ENCODE data around the gene CLIP2.
"Not testable (repeated sequence)": the region's sequence is repeated elsewhere in the genome, so short reads cannot be mapped to it uniquely, and the experiment has no call there.

Gene CLIP2

DNA sequence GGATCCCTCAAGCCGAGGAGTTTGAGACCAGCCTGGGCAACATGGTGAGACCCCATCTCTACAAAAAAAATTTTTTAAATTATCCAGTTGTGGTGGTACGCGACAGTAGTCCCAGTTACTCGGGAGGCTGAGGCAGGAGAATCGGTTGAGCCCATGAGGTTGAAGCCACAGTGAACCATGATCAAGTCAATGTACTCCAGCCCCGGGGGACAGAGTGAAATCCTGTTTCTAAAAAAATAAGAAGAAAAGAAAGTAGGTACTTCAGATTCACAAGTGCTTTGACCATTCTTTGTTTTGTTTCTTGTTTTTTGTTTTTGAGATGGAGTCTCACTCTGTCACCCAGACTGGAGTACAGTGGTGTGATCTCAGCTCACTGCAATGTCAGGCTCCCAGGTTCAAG lies 33.7 kb upstream of the CLIP2 start:
- Histone ChIP-seq H3K4me1 (ENCODE audit: control insufficient read depth, insufficient read depth, low read length, poor library complexity, severe bottlenecking) (peaks cover 13% of the 10 kb centered on the region), H3K36me3 (ENCODE audit: control insufficient read depth, insufficient read depth, low read length) (peaks cover 20% of the 10 kb centered on the region), H3K4me3 (ENCODE audit: extremely low read depth, insufficient read depth, low read length, poor library complexity, severe bottlenecking) (peak overlapping the region; percentile 70)
- 98 to 100% methylated on average over 5 of the region's 6 CpGs for WGBS, 2 experiments (ENCODE audit: insufficient coverage in 2 of 2)
- H3K9me3 ChIP-seq (ENCODE audit: control insufficient read depth, low read length); H3K27ac ChIP-seq (ENCODE audit: low read depth, low read length, severe bottlenecking): not testable (repeated sequence)

DNA sequence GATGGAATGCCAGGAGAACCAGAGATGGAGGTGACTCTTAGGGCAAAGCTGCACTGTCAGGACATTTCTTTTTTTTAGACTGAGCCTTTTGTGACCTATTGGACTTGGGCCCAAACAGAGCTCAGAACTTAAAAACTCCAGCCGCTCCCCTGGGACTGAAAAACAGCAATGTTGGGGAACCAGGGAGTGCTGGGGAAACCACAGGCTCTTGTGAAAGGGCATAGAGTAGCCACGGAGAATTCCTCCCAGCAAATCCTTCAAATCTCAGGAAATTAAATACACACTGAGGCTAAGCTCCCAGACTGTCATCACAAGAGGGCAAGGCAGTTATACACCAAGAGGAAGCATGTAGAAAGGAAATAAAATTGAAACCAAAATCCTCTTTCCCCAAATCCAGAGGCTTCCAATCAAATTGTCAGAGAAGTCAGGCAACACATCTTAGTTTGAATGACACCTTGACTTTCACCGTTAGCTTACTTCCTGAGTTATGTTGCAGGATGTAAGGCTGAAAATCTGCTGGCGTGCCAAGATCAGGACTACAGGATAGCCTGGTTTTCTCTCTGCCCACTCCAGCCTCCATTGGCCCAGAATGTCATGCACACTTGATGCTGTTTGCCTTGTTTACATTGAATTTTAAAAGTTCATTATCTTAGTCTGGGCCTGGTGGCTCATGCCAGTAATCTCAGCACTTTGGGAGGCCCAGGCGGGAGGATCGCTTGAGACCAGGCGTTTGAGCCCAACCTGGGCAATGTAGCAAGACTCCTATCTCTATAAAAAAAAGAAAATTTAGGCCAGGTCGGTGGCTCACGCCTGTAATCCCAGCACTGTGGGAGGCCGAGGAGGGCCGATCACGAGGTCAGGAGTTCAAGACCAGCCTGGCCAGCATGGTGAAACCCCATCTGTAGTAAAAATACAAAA lies 32.5 kb upstream of the CLIP2 start:
- Histone ChIP-seq H3K4me3 (ENCODE audit: extremely low read depth, insufficient read depth, low read length, poor library complexity, severe bottlenecking) (no peak overlapping the region), H3K27ac (ENCODE audit: low read depth, low read length, severe bottlenecking) (no peak overlapping the region), H3K4me1 (ENCODE audit: control insufficient read depth, insufficient read depth, low read length, poor library complexity, severe bottlenecking) (peaks cover 13% of the 10 kb centered on the region), H3K36me3 (ENCODE audit: control insufficient read depth, insufficient read depth, low read length) (peaks cover 10% of the 10 kb centered on the region), H3K9me3 (ENCODE audit: control insufficient read depth, low read length) (no peaks in the 10 kb centered on the region)
- 91 to 96% methylated on average over 6 to 11 of the region's 12 CpGs for WGBS, 2 experiments (ENCODE audit: insufficient coverage in 2 of 2)

DNA sequence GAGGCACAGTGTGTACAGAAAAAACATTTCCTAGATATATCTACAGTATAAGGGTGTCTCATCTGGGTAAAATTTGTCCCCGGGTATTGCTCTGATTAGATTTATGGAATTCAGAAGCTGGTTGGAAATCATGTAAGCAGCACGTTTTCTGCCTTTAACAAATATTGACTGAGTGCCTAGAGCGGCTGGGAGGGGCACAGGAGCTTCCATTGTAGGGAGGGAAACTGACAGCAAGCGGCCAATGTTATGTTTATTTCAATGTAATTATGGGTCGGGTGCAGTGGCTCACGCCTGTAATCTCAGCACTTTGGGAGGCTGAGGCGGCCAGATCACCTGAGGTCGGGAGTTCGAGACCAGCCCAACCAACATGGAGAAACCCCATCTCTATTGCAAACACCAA lies 30.6 kb upstream of the CLIP2 start:
- WGBS, 2 experiments (ENCODE audit: insufficient coverage in 2 of 2), result 77 to 92% methylated on average over 5 to 6 of the region's 9 CpGs
- H3K4me1 ChIP-seq (ENCODE audit: control insufficient read depth, insufficient read depth, low read length, poor library complexity, severe bottlenecking), result peaks cover 16% of the 10 kb centered on the region
- no peak overlapping the region for H3K4me3 ChIP-seq (ENCODE audit: extremely low read depth, insufficient read depth, low read length, poor library complexity, severe bottlenecking)
- no peaks in the 10 kb centered on the region for H3K36me3 ChIP-seq (ENCODE audit: control insufficient read depth, insufficient read depth, low read length)
- H3K9me3 ChIP-seq (ENCODE audit: control insufficient read depth, low read length), result no peaks in the 10 kb centered on the region
- no peak overlapping the region for H3K27ac ChIP-seq (ENCODE audit: low read depth, low read length, severe bottlenecking)

DNA sequence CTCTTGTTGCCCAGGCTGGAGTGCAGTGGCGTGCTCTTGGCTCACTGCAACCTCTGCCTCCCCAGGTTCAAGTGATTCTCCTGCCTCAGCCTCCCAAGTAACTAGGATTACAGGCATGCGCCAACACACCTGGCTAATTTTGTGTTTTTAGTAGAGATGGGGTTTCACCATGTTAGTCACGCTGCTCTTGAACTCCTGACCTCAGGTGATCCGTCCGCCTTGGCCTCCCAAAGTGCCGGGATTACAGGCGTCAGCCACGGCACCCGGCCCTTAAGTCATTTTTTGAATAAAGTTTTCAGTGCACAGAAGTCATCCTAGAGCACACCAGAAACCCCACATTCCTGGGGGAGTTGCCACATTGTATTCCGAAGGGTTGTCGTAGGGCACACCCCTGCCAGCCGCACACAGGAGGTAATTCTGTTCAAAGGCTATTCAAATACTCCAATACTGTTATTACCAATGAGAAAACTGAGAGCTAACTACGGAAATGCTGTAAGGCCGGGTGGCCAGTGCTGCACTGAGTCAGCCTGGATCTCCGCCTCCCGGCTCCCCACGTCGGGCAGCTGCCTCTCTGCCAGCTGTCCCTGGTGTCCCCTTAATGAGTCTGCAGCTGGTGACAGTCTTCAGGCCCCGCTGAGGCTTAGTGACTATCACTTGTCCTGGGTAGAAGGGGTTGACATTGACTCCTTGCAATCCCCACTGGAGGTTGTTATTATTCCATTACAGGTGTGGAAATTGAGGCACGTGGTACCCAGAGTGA lies 26.4 kb upstream of the CLIP2 start:
- WGBS, 2 experiments (ENCODE audit: insufficient coverage in 2 of 2), result 87 to 91% methylated on average over 17 to 18 of the region's 20 CpGs
- no peak overlapping the region for H3K27ac ChIP-seq (ENCODE audit: low read depth, low read length, severe bottlenecking)
- H3K36me3 ChIP-seq (ENCODE audit: control insufficient read depth, insufficient read depth, low read length), result no peaks in the 10 kb centered on the region
- no peaks in the 10 kb centered on the region for H3K9me3 ChIP-seq (ENCODE audit: control insufficient read depth, low read length)
- H3K4me1 ChIP-seq (ENCODE audit: control insufficient read depth, insufficient read depth, low read length, poor library complexity, severe bottlenecking), result peaks cover 27% of the 10 kb centered on the region
- H3K4me3 ChIP-seq (ENCODE audit: extremely low read depth, insufficient read depth, low read length, poor library complexity, severe bottlenecking), result no peak overlapping the region

DNA sequence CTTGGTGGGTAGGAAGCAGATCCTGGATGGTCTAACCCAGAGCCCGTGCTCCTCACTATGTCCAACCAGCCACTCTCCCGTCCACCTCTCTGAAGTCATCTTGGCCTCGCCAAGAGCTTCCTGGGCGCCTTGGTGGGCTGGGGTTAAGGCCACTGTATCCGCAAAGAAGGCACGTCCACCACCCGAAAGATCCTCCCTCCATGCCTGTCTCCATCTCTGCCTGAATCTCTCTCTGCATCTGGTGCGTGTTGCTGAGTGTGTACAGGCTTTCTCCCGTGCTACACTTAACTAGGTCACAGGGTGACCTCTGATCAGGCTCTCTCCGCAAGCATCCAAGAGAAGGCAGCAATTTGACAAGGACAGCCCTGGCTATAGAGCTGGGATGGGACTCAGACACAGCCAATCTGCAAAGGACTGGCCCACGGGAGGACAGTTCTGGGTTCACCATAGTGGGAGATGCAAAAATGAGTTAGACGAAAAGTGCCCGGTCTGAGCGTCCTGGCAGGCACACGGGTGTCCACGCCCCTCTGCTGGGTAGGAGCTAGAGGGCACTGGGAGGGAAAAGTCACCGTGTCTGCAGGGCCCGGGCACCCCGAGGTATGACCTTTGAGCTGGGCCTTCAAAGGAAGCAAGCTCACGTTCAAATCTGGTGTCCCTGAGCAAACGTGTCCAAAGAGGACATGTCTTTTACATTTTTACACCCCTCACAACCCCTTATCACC lies 25.6 kb upstream of the CLIP2 start:
- Histone ChIP-seq H3K4me1 (ENCODE audit: control insufficient read depth, insufficient read depth, low read length, poor library complexity, severe bottlenecking) (peaks cover 29% of the 10 kb centered on the region), H3K36me3 (ENCODE audit: control insufficient read depth, insufficient read depth, low read length) (no peaks in the 10 kb centered on the region), H3K9me3 (ENCODE audit: control insufficient read depth, low read length) (no peaks in the 10 kb centered on the region), H3K27ac (ENCODE audit: low read depth, low read length, severe bottlenecking) (no peak overlapping the region), H3K4me3 (ENCODE audit: extremely low read depth, insufficient read depth, low read length, poor library complexity, severe bottlenecking) (no peak overlapping the region)
- 91 to 94% methylated on average over 15 to 21 of the region's 21 CpGs for WGBS, 2 experiments (ENCODE audit: insufficient coverage in 2 of 2)

DNA sequence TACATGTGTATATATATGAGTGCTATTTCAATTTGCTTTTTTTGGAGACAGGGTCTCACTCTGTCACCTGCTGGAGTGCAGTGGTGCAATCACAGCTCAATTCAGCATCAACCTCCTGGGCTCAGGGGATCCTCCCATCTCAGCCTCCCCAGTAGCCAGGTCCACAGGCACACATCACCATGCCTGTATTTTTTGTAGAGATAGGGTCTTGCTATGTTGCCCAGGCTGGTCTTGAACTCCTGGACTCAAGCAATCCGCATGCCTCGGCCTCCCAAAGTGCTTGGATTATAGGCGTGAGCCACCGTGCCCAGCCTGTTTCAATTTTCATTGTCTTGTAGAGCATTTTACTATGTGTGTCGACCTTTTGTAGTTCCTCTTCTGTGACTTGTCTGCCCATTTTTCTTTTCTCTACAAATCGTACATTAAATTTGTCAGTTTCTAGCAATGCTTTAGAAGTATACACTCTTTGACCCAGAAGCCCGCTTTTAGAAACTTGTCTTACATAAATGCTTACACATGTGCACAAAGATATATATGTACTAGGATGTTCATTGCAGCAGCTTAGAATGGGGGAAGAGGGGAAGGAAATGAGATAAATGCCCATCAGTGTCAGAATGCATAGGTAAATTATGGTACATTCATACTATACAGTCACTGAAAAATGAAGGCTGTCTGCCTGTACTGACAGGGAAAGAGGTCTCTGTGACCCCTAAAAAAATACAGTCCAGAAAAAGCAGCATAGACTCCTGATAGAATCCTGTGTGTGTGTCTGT lies 22.8 kb upstream of the CLIP2 start:
- Histone ChIP-seq H3K4me1 (ENCODE audit: control insufficient read depth, insufficient read depth, low read length, poor library complexity, severe bottlenecking) (peaks cover 37% of the 10 kb centered on the region), H3K9me3 (ENCODE audit: control insufficient read depth, low read length) (no peaks in the 10 kb centered on the region), H3K36me3 (ENCODE audit: control insufficient read depth, insufficient read depth, low read length) (no peaks in the 10 kb centered on the region), H3K4me3 (ENCODE audit: extremely low read depth, insufficient read depth, low read length, poor library complexity, severe bottlenecking) (no peak overlapping the region), H3K27ac (ENCODE audit: low read depth, low read length, severe bottlenecking) (no peak overlapping the region)
- WGBS, 2 experiments (ENCODE audit: insufficient coverage in 2 of 2), result 90 to 93% methylated on average over 5 to 6 of the region's 7 CpGs

DNA sequence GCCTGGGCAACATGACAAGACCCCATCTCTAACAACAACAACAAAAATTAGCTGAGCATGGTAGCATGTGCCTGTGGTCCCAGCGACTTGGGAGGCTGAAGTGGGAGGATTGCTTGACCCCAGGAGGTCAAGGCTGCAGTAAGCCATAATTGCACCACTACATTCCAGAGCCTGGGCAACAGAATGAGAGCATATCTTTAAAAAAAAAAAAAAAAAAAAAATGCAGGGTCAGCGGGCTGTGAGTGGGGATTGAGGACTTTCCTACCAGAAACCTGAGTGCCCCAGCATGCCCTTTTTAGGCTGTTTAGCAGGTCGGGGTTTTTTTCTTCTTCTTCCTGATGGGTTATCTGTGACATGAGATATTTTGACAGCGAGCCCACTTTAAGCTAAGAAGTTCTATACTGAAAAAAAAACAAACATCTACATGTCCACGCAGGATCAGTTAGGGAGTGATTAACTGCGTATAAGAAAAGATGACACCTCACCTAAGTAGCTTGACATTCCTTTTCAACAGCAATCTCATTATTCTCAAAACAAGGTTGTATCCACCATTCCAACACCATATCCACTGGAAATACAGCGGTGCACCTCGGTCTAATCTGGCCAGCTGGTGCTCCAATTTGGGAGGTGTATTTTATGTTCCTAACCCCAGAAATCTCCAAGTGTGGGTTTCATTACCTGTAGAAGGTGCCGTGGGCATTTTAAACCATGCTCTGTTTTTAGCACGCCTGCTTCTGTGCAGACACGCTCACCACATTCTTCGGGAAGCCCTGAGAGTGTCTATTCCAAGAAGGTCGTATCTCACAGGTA lies 21.2 kb upstream of the CLIP2 start:
- Histone ChIP-seq H3K4me3 (ENCODE audit: extremely low read depth, insufficient read depth, low read length, poor library complexity, severe bottlenecking) (no peak overlapping the region), H3K9me3 (ENCODE audit: control insufficient read depth, low read length) (no peaks in the 10 kb centered on the region), H3K36me3 (ENCODE audit: control insufficient read depth, insufficient read depth, low read length) (no peaks in the 10 kb centered on the region), H3K27ac (ENCODE audit: low read depth, low read length, severe bottlenecking) (peak overlapping the region; percentile 10), H3K4me1 (ENCODE audit: control insufficient read depth, insufficient read depth, low read length, poor library complexity, severe bottlenecking) (peaks cover 43% of the 10 kb centered on the region)
- 87 to 92% methylated on average over 7 to 10 of the region's 13 CpGs for WGBS, 2 experiments (ENCODE audit: insufficient coverage in 2 of 2)

DNA sequence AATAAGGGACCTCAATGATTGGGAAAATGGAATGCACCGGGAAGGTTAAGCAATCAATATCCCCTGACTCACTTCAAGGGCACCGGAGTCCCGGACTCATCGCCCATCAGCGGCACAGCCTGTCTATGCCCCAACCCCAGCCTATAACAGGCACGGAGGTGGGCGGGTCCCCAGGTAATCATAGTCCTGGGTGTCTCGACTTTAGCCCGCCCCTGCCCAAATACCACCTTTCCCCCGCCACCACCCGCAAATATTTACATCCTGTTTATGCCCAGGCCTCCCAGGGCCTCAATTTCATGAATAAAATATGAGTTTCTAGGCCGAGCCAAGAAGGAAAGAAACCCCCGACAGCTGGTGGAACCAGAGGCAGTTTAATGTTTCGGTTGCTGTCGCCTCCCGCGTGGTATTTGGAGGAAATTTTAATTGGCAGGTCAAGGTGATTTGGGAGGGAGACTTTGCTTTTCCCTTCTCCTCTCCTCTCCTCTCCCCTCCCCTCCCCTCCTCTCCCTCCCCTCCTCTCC lies 19.4 kb upstream of the CLIP2 start:
- H3K36me3 ChIP-seq (ENCODE audit: control insufficient read depth, insufficient read depth, low read length), result no peaks in the 10 kb centered on the region
- 8 to 13% methylated on average over 7 to 11 of the region's 17 CpGs for WGBS, 2 experiments (ENCODE audit: insufficient coverage in 2 of 2)
- no peaks in the 10 kb centered on the region for H3K9me3 ChIP-seq (ENCODE audit: control insufficient read depth, low read length)
- H3K27ac ChIP-seq (ENCODE audit: low read depth, low read length, severe bottlenecking), result no peak overlapping the region
- peaks cover 36% of the 10 kb centered on the region for H3K4me1 ChIP-seq (ENCODE audit: control insufficient read depth, insufficient read depth, low read length, poor library complexity, severe bottlenecking)
- H3K4me3 ChIP-seq (ENCODE audit: extremely low read depth, insufficient read depth, low read length, poor library complexity, severe bottlenecking), result peak overlapping the region; percentile 31

DNA sequence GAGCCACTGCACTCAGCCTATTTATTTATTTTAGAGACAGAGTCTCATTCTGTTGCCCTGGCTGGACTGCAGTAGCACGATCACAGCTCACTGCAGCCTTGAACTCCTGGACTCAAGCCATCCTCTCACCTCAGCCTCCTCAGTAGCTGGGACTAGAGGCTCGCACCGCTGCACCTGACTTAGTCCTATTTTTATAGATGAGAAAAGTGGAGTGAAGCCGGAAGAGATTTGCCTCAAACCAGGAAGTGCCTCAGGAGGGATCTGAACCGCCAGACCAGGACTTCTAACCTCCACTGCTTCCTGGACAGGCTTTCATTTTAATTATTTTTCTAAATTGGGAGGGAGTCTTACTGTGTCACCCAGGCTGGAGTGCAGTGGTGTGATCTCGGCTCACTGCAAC lies 17.5 kb upstream of the CLIP2 start:
- no peaks in the 10 kb centered on the region for H3K36me3 ChIP-seq (ENCODE audit: control insufficient read depth, insufficient read depth, low read length)
- no peaks in the 10 kb centered on the region for H3K9me3 ChIP-seq (ENCODE audit: control insufficient read depth, low read length)
- no peak overlapping the region for H3K4me3 ChIP-seq (ENCODE audit: extremely low read depth, insufficient read depth, low read length, poor library complexity, severe bottlenecking)
- H3K27ac ChIP-seq (ENCODE audit: low read depth, low read length, severe bottlenecking), result peak overlapping the region; percentile 98
- 93 to 100% methylated on average over 2 to 5 of the region's 6 CpGs for WGBS, 2 experiments (ENCODE audit: insufficient coverage in 2 of 2)
- peaks cover 39% of the 10 kb centered on the region for H3K4me1 ChIP-seq (ENCODE audit: control insufficient read depth, insufficient read depth, low read length, poor library complexity, severe bottlenecking)

Measured in mesodermal cell (in vitro differentiated cells).